Prostate gland (tissue), 2 donors: ENCODE data around the gene FAIM2.

Experiments
- POLR2A ChIP-seq: fragments of 450-650 bp; IDR thresholded peaks from one replicate; pipeline ENCODE4 v1.6.1; 2016; ENCODE audit warnings: antibody characterized with exemption, mild to moderate bottlenecking
- TF ChIP-seq, protein P1 (sequence below), 4 experiments: fragments of 200-600 bp in 2 of 4; fragments of 450-650 bp in 2 of 4; sonication (generic) in 2 of 4; IDR thresholded peaks; 1 replicate in 3 of 4; 2 replicates in 1 of 4; pipeline ENCODE4 v1.5.1; 2016 to 2019; ENCODE audit warnings: antibody characterized with exemption in 4 of 4, mild to moderate bottlenecking in 2 of 4, moderate library complexity in 2 of 4

DNA sequence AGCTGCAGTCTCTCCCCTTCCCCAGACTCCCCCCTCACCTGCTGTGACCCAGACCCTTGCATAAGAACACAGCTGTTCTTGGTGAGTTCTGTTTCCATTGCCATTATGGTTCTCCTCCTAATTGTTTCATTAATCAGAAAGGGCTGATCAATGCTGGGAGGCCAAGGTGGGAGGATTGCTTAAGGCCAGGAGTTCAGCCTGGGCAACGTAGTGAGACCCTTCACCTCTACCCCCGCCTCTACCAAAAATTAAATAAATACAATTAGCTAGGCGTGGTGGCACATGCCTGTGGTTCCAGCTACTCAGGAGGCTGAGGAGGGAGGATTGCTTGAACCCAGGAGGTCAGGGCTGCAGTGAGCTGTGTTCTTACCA lies 17.2 kb upstream of the FAIM2 start:
- TF ChIP-seq, protein P1, sequence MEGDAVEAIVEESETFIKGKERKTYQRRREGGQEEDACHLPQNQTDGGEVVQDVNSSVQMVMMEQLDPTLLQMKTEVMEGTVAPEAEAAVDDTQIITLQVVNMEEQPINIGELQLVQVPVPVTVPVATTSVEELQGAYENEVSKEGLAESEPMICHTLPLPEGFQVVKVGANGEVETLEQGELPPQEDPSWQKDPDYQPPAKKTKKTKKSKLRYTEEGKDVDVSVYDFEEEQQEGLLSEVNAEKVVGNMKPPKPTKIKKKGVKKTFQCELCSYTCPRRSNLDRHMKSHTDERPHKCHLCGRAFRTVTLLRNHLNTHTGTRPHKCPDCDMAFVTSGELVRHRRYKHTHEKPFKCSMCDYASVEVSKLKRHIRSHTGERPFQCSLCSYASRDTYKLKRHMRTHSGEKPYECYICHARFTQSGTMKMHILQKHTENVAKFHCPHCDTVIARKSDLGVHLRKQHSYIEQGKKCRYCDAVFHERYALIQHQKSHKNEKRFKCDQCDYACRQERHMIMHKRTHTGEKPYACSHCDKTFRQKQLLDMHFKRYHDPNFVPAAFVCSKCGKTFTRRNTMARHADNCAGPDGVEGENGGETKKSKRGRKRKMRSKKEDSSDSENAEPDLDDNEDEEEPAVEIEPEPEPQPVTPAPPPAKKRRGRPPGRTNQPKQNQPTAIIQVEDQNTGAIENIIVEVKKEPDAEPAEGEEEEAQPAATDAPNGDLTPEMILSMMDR (IDR thresholded peaks at IDR 0.05): no peak
- no peak for TF ChIP-seq POLR2A
